HFFc6 (cell line): Measurements from ENCODE around the gene FAF2. TPM values are rescaled to one million over a fixed set of nuclear protein-coding genes. Genes with fewer than 3 reads are reported as not detected.

Experiments
- DNase-seq: peaks from one replicate; pipeline ENCODE4 v3.0.0-alpha.2; 2018
- H3K27ac Mint-ChIP-seq: 2 replicates; pipeline ENCODE4 v1.8.0; 2020; ENCODE audit warnings: mild to moderate bottlenecking, mixed read lengths
- H3K27me3 Mint-ChIP-seq: 2 replicates; pipeline ENCODE4 v1.8.0; 2021; ENCODE audit warnings: mild to moderate bottlenecking, moderate library complexity, mixed read lengths; ENCODE audit not compliant: insufficient read depth
- H3K36me3 Mint-ChIP-seq: 2 replicates; pipeline ENCODE4 v1.8.0; 2021; ENCODE audit warnings: low read depth, mixed read lengths
- H3K4me1 Mint-ChIP-seq: 2 replicates; pipeline ENCODE4 v1.8.0; 2020; ENCODE audit warnings: low read depth, mixed read lengths
- H3K4me3 Mint-ChIP-seq: 2 replicates; pipeline ENCODE4 v1.8.0; 2020; ENCODE audit warnings: mild to moderate bottlenecking, moderate library complexity, mixed read lengths
- H3K9me3 Mint-ChIP-seq: 2 replicates; pipeline ENCODE4 v1.8.0; 2020; ENCODE audit warnings: mild to moderate bottlenecking, mixed read lengths
- total RNA-seq, 6 experiments: library from RNA; stranded (reverse); fragmentation: NEBNext Ultra II Directional; extraction: Animal tissue kit (Norgen Biotek cat#: 25700); gene quantifications; 2 replicates in 1 of 6; 3 replicates in 5 of 6; pipeline ENCODE4 v1.2.3, GENCODE V29; 2021
- TF ChIP-seq, protein P1 (sequence below): fragments of 200-600 bp; sonication (generic); IDR thresholded peaks from 2 replicates; pipeline ENCODE4 v1.5.0; 2021; ENCODE audit warnings: antibody characterized with exemption, mild to moderate bottlenecking

FAF2 gene
- total RNA-seq, 6 experiments from 2014 or later = 43.4 to 53.1 (median 49.3) TPM

DNA sequence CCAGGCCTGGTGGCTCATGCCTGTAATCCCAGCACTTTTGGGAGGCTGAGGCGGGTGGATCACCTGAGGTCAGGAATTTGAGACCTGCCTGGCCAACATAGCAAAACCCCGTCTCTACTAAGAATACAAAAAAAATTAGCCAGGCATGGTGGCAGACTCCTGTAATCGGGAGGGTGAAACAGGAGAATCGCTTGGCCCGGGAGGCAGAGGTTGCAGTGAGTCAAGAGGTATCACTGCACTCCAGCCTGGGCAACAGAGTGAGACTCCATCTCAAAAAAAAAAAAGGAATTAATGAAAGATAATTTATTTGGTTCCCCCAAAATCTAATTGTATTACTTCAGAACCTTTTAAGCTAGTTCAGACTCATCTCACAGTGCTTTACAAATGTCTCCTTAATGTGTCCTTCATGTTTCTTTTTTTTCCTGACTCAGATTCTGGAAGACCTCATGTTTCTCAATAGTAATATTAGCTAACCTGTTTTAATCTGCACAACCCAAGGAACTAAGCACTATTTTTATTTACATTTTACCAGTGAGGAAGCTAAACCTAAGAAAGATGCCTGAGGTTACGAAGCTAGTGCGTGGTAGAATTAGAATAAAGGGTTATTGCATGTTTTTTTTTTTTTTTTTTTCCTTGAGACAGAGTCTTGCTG lies 15.1 kb downstream of the FAF2 start:
- H3K4me3 Mint-ChIP-seq = no peak overlapping the region
- TF ChIP-seq, protein P1, sequence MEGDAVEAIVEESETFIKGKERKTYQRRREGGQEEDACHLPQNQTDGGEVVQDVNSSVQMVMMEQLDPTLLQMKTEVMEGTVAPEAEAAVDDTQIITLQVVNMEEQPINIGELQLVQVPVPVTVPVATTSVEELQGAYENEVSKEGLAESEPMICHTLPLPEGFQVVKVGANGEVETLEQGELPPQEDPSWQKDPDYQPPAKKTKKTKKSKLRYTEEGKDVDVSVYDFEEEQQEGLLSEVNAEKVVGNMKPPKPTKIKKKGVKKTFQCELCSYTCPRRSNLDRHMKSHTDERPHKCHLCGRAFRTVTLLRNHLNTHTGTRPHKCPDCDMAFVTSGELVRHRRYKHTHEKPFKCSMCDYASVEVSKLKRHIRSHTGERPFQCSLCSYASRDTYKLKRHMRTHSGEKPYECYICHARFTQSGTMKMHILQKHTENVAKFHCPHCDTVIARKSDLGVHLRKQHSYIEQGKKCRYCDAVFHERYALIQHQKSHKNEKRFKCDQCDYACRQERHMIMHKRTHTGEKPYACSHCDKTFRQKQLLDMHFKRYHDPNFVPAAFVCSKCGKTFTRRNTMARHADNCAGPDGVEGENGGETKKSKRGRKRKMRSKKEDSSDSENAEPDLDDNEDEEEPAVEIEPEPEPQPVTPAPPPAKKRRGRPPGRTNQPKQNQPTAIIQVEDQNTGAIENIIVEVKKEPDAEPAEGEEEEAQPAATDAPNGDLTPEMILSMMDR = no peak
- 0 out of 2 replicates have a peak, but pooled peaks cover 2% of the 10 kb centered on the region for H3K27me3 Mint-ChIP-seq
- no peak for DNase-seq
- peaks cover 47% of the 10 kb centered on the region for H3K4me1 Mint-ChIP-seq
- no peaks in the 10 kb centered on the region for H3K9me3 Mint-ChIP-seq
- H3K27ac Mint-ChIP-seq = no peak overlapping the region
- peaks cover 13% of the 10 kb centered on the region for H3K36me3 Mint-ChIP-seq

GRCh38 chr5:176466245-176466871 lies 18.2 kb downstream of the FAF2 start:
- DNase-seq = peak; percentile 47
- H3K36me3 Mint-ChIP-seq = peaks cover 5% of the 10 kb centered on the region; the same call in 1 of the 2 replicates
- no peaks in the 10 kb centered on the region for H3K9me3 Mint-ChIP-seq
- peaks cover 2% of the 10 kb centered on the region; the same call in 1 of the 2 replicates for H3K27me3 Mint-ChIP-seq
- H3K4me3 Mint-ChIP-seq = no peak overlapping the region
- TF ChIP-seq, protein P1 = no peak
- peak overlapping the region; percentile 30 for H3K27ac Mint-ChIP-seq
- peaks cover 25% of the 10 kb centered on the region for H3K4me1 Mint-ChIP-seq

- no peak overlapping the region for H3K4me3 Mint-ChIP-seq
- no peaks in the 10 kb centered on the region; the same call in 1 of the 2 replicates for H3K27me3 Mint-ChIP-seq
- DNase-seq = no peak
- TF ChIP-seq, protein P1 = no peak
- H3K9me3 Mint-ChIP-seq = no peaks in the 10 kb centered on the region
- H3K36me3 Mint-ChIP-seq = peaks cover 21% of the 10 kb centered on the region
- H3K27ac Mint-ChIP-seq = no peak overlapping the region
- H3K4me1 Mint-ChIP-seq = peaks cover 35% of the 10 kb centered on the region
Measured at GRCh38 chr5:176469296-176469695, 21.1 kb downstream of the FAF2 start.

DNA sequence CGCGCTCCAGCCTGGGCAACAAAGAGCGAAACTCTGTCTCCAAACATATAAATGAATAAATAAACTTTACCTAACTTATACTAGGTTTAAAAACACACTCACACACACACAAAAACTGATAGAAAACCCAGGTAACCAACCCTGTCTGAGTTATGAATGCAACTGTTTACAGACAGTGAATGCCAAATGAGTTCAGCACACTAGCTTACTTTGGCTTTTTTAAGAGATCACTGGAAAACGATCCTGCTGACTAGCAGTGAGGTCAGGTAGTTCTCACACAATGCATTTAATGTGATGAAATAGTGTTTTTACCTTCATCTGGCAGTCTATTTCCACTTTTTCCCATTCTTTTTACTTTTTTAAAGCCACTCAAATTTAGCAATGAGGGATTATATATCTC lies 22.4 kb downstream of the FAF2 start:
- no peak overlapping the region for H3K4me3 Mint-ChIP-seq
- H3K27me3 Mint-ChIP-seq = no peaks in the 10 kb centered on the region; the same call in 1 of the 2 replicates
- DNase-seq = no peak
- no peaks in the 10 kb centered on the region for H3K9me3 Mint-ChIP-seq
- peaks cover 42% of the 10 kb centered on the region for H3K4me1 Mint-ChIP-seq
- no peak overlapping the region for H3K27ac Mint-ChIP-seq
- TF ChIP-seq, protein P1 = no peak
- peaks cover 21% of the 10 kb centered on the region for H3K36me3 Mint-ChIP-seq

GRCh38 chr5:176471098-176471497 lies 22.9 kb downstream of the FAF2 start:
- Mint-ChIP-seq H3K4me1 (peaks cover 37% of the 10 kb centered on the region), H3K27me3 (no peaks in the 10 kb centered on the region; the same call in 1 of the 2 replicates), H3K27ac (no peak overlapping the region), H3K36me3 (peaks cover 25% of the 10 kb centered on the region), H3K9me3 (no peaks in the 10 kb centered on the region), H3K4me3 (no peak overlapping the region)
- no peak for DNase-seq
- TF ChIP-seq, protein P1 = no peak
